Frontal cortex (tissue), 4 donors: ENCODE measurements around the gene NDST4. TPM values are rescaled to one million over a fixed set of nuclear protein-coding genes. Genes with fewer than 3 reads are reported as not detected.

Source experiments
- DNase-seq, 2 donors: peaks; one replicate each; pipeline ENCODE4 v3.0.0; 2012; ENCODE audit warnings: low spot score in 2 of 2
- FAIRE-seq: peaks from 2 replicates; lab custom pipeline; 2012; peaks lifted over from hg19 to GRCh38; lab: Jason Lieb, UNC
- small RNA-seq: library from RNA; depleted of rRNA; stranded (forward); fragments of <200 nt; gene quantifications from one replicate; pipeline ENCODE3, GENCODE V24; 2014
- total RNA-seq: library from RNA; depleted of rRNA; stranded (reverse); fragments of >200 nt; gene quantifications from one replicate; pipeline ENCODE4 v1.2.3, GENCODE V29; 2014
- donor health status: control.
- donor health status: control.
- donor health status: control.

The NDST4 gene
- total RNA-seq, 1 donor from 2014 or later = 6.1 TPM

GRCh38 chr4:114813961-114814360 lies 299.5 kb downstream of the NDST4 start:
- FAIRE-seq (no peak), DNase-seq (no peak)

GRCh38 chr4:114811564-114812301 lies 301.7 kb downstream of the NDST4 start:
- FAIRE-seq = no peak
- DNase-seq = no peak

GRCh38 chr4:114807759-114808404 lies 305.5 kb downstream of the NDST4 start:
- no peak for FAIRE-seq
- no peak for DNase-seq

- no peak for FAIRE-seq
- no peak for DNase-seq
Measured at GRCh38 chr4:114807357-114807756, 306.1 kb downstream of the NDST4 start.

GRCh38 chr4:114791976-114792375 lies 321.4 kb downstream of the NDST4 start:
- no peak for FAIRE-seq
- no peak for DNase-seq

GRCh38 chr4:114785570-114785969 lies 327.9 kb downstream of the NDST4 start:
- DNase-seq (no peak), FAIRE-seq (no peak)

GRCh38 chr4:114783215-114783595 lies 330.2 kb downstream of the NDST4 start:
- FAIRE-seq (no peak), DNase-seq (no peak)

- DNase-seq (no peak), FAIRE-seq (no peak)
Measured at GRCh38 chr4:114782415-114783214, 330.8 kb downstream of the NDST4 start.

GRCh38 chr4:114780205-114780604 lies 333.2 kb downstream of the NDST4 start:
- no peak for FAIRE-seq

More at GRCh38 chr4:114780205-114780604, 333.2 kb downstream of the NDST4 start:
- DNase-seq = no peak

Small RNAs within 50 kb of the gene (small RNA-seq; reads per million reads assigned to genes)
- not detected for gene RN7SL808P
